ENCODE results near the gene HMCN1. TPM values are rescaled to one million over a fixed set of nuclear protein-coding genes. Genes with fewer than 3 reads are reported as not detected.
"Not testable (repeated sequence)": the region's sequence is repeated elsewhere in the genome, so short reads cannot be mapped to it uniquely, and the experiment has no call there.

HMCN1 gene
- total and polyA plus RNA-seq, 8 donors = 0.12 to 15.1 (median 0.86) TPM

- no peak for DNase-seq
- Histone ChIP-seq H3K27me3 (no peaks in the 10 kb centered on the region), H3K4me3 (no peak overlapping the region), H3K36me3 (no peaks in the 10 kb centered on the region), H3K4me1 (no peaks in the 10 kb centered on the region), H3K9me3 (no peaks in the 10 kb centered on the region), H3K27ac (no peak overlapping the region)
- 62 to 76% (median 73%) methylated on average over 4 of the region's 4 CpGs for WGBS, 5 donors
- intact Hi-C loops (cut with DNase I; ENCODE audit: low total_unique reads) = no loop called here
- TF ChIP-seq POLR2A (IDR thresholded peaks at IDR 0.05) (no peak), CTCF (IDR thresholded peaks at IDR 0.05) (no peak), EP300 (IDR thresholded peaks at IDR 0.05) (no peak), POLR2AphosphoS5 (IDR thresholded peaks at IDR 0.05) (no peak)
These were observed 152.5 kb downstream of the HMCN1 start for GRCh38 chr1:185886671-185887070.

- H3K27ac ChIP-seq; DNase-seq; intact Hi-C loops (cut with DNase I; ENCODE audit: low total_unique reads); H3K4me1 ChIP-seq; H3K4me3 ChIP-seq; H3K36me3 ChIP-seq; H3K27me3 ChIP-seq; H3K9me3 ChIP-seq: not testable (repeated sequence)
- whole genome bisulfite sequencing, 5 donors = 93 to 94% (median 93%) methylated on average over 22 to 26 of the region's 26 CpGs
These were observed 158.7 kb downstream of the HMCN1 start for GRCh38 chr1:185892831-185893403.

GRCh38 chr1:185894791-185895190 is 160.6 kb downstream of the HMCN1 start:
- DNase-seq = no peak
- TF ChIP-seq EP300 (IDR thresholded peaks at IDR 0.05) (no peak), POLR2AphosphoS5 (IDR thresholded peaks at IDR 0.05) (no peak), POLR2A (IDR thresholded peaks at IDR 0.05) (no peak), CTCF (IDR thresholded peaks at IDR 0.05) (no peak)
- no peak overlapping the region for H3K27ac ChIP-seq
- H3K9me3 ChIP-seq = no peaks in the 10 kb centered on the region
- H3K36me3 ChIP-seq = no peaks in the 10 kb centered on the region
- intact Hi-C loops (cut with DNase I; ENCODE audit: low total_unique reads) = no loop called here
- no peaks in the 10 kb centered on the region for H3K27me3 ChIP-seq
- WGBS, 5 donors = 59 to 74% (median 73%) methylated on average over 3 of the region's 3 CpGs
- no peak overlapping the region for H3K4me3 ChIP-seq
- H3K4me1 ChIP-seq = no peaks in the 10 kb centered on the region

- Histone ChIP-seq H3K36me3 (no peaks in the 10 kb centered on the region), H3K9me3 (no peaks in the 10 kb centered on the region), H3K4me1 (no peaks in the 10 kb centered on the region), H3K27me3 (no peaks in the 10 kb centered on the region), H3K4me3 (no peak overlapping the region), H3K27ac (no peak overlapping the region)
- no peak for DNase-seq
- WGBS, 5 donors = 79 to 95% (median 85%) methylated on average over 1 of the region's 1 CpG
- intact Hi-C loops (cut with DNase I; ENCODE audit: low total_unique reads) = no loop called here
- no peak for TF ChIP-seq POLR2A (IDR thresholded peaks at IDR 0.05)
- TF ChIP-seq POLR2AphosphoS5 (IDR thresholded peaks at IDR 0.05) = no peak
- TF ChIP-seq CTCF (IDR thresholded peaks at IDR 0.05) = no peak
- no peak for TF ChIP-seq EP300 (IDR thresholded peaks at IDR 0.05)
These were observed 161.2 kb downstream of the HMCN1 start for GRCh38 chr1:185895208-185895900.

GRCh38 chr1:185896863-185897262 is 162.7 kb downstream of the HMCN1 start:
- intact Hi-C loops (cut with DNase I; ENCODE audit: low total_unique reads) = no loop called here
- Histone ChIP-seq H3K27me3 (no peaks in the 10 kb centered on the region), H3K36me3 (no peaks in the 10 kb centered on the region), H3K4me3 (no peak overlapping the region), H3K4me1 (no peaks in the 10 kb centered on the region), H3K9me3 (no peaks in the 10 kb centered on the region), H3K27ac (no peak overlapping the region)
- TF ChIP-seq POLR2AphosphoS5 (IDR thresholded peaks at IDR 0.05) (no peak), POLR2A (IDR thresholded peaks at IDR 0.05) (no peak), CTCF (IDR thresholded peaks at IDR 0.05) (no peak), EP300 (IDR thresholded peaks at IDR 0.05) (no peak)
- DNase-seq = no peak

Data from stomach (tissue), 9 donors.